Kidney (tissue), 22 donors: ENCODE measurements around the gene GRIN1. TPM values are rescaled to one million over a fixed set of nuclear protein-coding genes. Genes with fewer than 3 reads are reported as not detected.

Source experiments
- DNase-seq, 5 donors: peaks; one replicate each; pipeline ENCODE4 v3.0.0-alpha.2; 2013 to 2020
- FAIRE-seq: peaks from 2 replicates; lab custom pipeline; 2012; peaks lifted over from hg19 to GRCh38; lab: Jason Lieb, UNC
- H3K27ac ChIP-seq, 2 donors: one replicate each; pipeline ENCODE4 v1.7.0; 2013; ENCODE audit warnings: low read depth in 2 of 2, low read length in 2 of 2, inconsistent platforms in 1 of 2
- H3K27me3 ChIP-seq: one replicate; pipeline ENCODE4 v1.7.1; 2013; ENCODE audit warnings: low read length, inconsistent platforms; ENCODE audit not compliant: control insufficient read depth, insufficient read depth
- H3K36me3 ChIP-seq, 3 donors: one replicate each; pipeline versions ENCODE4 v1.7.0 to v1.7.1; 2013; ENCODE audit warnings: low read length in 3 of 3, control low read depth in 1 of 3, inconsistent platforms in 1 of 3; ENCODE audit not compliant: insufficient read depth in 3 of 3, control insufficient read depth in 2 of 3
- H3K4me1 ChIP-seq, 3 donors: one replicate each; pipeline versions ENCODE4 v1.7.0 to v1.7.1; 2013; ENCODE audit warnings: low read length in 3 of 3, inconsistent platforms in 1 of 3, low read depth in 1 of 3; ENCODE audit not compliant: control insufficient read depth in 2 of 3, insufficient read depth in 2 of 3
- H3K4me3 ChIP-seq, 3 donors: one replicate each; pipeline versions ENCODE4 v1.7.0 to v1.8.1; 2013; ENCODE audit warnings: low read length in 3 of 3, control low read depth in 1 of 3, inconsistent platforms in 1 of 3
- H3K9ac ChIP-seq, 3 donors: one replicate each; pipeline versions ENCODE4 v1.7.0 to v1.7.1; 2013; ENCODE audit warnings: low read length in 3 of 3, control low read depth in 1 of 3, inconsistent platforms in 1 of 3
- H3K9me3 ChIP-seq, 3 donors: one replicate each; pipeline versions ENCODE4 v1.7.0 to v1.7.1; 2013; ENCODE audit warnings: low read length in 3 of 3, control low read depth in 1 of 3, inconsistent platforms in 1 of 3; ENCODE audit not compliant: control insufficient read depth in 2 of 3, insufficient read depth in 1 of 3
- intact Hi-C: fragments of 100-400 bp; cut with DNase I; formaldehyde crosslinking; loops from one replicate; pipeline ENCODE4 v1.11.1; 2022
- long read RNA-seq, 10 donors: library from polyadenylated mRNA in 1 of 10; unstranded in 1 of 10; transcript quantifications; one replicate each; pipeline ENCODE4 v2.0.0 and lab custom pipeline, GENCODE V29; 2021 to 2026
- polyA plus RNA-seq: library from polyadenylated mRNA; stranded (reverse); fragments of 350-450 nt; fragmentation: Illumina TruSeq; extraction: RNeasy Lipid Tissue Mini Kit (QIAGEN cat#74804); gene quantifications from one replicate; pipeline ENCODE4 v1.2.3, GENCODE V29; 2014; ENCODE audit warnings: low read depth, low replicate concordance; ENCODE audit not compliant: insufficient read depth
- total RNA-seq: library from RNA; stranded (reverse); fragmentation: NEBNext Ultra II Directional; extraction: Animal tissue kit (Norgen Biotek cat#: 25700); gene quantifications from one replicate; pipeline ENCODE4 v1.2.1, GENCODE V29; 2021
- TF ChIP-seq, protein P1 (sequence below): IDR thresholded peaks from 3 replicates; pipeline ENCODE4 v1.5.1; 2012; ENCODE audit warnings: mild to moderate bottlenecking, moderate library complexity, borderline replicate concordance; ENCODE audit not compliant: insufficient read depth; ENCODE audit errors: extremely low read depth
- donor health status: control.
- donor health status: control.
- donor health status: control.
- donor health status: control.
- donor health status: control.
- donor health status: DM: yes; HTN: yes; CAD: no.
- donor health status: Normal renal cell carcinoma (clear cell type).

The GRIN1 gene
- total RNA-seq, result 0.47 TPM
- polyA plus RNA-seq, result not detected
- long read RNA-seq, donor 1, result 0 reads
- long read RNA-seq, donor 2, result 0 reads
- long read RNA-seq, donor 3, result 0 reads
- long read RNA-seq, donor 4, result 0 reads
- long read RNA-seq, donor 5, result 0 reads
- long read RNA-seq, donor 6, result 0 reads
- long read RNA-seq, donor 7, result 0 reads
- long read RNA-seq, donor 8, result 0 reads
- long read RNA-seq, donor 9, result 0 reads
- long read RNA-seq, donor 10, result 0 reads

DNA sequence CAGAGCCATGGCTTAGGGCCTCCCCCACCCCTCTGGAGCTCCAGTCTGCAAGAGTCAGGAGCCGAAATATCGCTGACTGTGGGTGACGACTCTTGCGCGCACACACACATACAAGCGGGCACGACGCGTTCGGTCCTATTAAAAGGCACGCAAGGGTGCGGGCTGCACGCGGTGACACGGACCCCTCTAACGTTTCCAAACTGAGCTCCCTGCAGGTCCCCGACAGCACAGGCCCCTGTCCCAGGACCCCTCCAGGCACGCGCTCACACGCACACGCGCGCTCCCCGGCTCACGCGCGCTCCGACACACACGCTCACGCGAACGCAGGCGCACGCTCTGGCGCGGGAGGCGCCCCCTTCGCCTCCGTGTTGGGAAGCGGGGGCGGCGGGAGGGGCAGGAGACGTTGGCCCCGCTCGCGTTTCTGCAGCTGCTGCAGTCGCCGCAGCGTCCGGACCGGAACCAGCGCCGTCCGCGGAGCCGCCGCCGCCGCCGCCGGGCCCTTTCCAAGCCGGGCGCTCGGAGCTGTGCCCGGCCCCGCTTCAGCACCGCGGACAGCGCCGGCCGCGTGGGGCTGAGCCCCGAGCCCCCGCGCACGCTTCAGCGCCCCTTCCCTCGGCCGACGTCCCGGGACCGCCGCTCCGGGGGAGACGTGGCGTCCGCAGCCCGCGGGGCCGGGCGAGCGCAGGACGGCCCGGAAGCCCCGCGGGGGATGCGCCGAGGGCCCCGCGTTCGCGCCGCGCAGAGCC lies at the start of gene GRIN1:
Gene GRIN1 (plus strand): TSS at position 433 of the 746 bp plus-strand sequence. CDS start 333 bp downstream, outside the sequence.
- TF ChIP-seq, protein P1, sequence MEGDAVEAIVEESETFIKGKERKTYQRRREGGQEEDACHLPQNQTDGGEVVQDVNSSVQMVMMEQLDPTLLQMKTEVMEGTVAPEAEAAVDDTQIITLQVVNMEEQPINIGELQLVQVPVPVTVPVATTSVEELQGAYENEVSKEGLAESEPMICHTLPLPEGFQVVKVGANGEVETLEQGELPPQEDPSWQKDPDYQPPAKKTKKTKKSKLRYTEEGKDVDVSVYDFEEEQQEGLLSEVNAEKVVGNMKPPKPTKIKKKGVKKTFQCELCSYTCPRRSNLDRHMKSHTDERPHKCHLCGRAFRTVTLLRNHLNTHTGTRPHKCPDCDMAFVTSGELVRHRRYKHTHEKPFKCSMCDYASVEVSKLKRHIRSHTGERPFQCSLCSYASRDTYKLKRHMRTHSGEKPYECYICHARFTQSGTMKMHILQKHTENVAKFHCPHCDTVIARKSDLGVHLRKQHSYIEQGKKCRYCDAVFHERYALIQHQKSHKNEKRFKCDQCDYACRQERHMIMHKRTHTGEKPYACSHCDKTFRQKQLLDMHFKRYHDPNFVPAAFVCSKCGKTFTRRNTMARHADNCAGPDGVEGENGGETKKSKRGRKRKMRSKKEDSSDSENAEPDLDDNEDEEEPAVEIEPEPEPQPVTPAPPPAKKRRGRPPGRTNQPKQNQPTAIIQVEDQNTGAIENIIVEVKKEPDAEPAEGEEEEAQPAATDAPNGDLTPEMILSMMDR, result no peak
- no peak within 1 kb of the TSS for H3K4me3 ChIP-seq
- no peaks in the 10 kb centered on the region for H3K4me1 ChIP-seq

DNA sequence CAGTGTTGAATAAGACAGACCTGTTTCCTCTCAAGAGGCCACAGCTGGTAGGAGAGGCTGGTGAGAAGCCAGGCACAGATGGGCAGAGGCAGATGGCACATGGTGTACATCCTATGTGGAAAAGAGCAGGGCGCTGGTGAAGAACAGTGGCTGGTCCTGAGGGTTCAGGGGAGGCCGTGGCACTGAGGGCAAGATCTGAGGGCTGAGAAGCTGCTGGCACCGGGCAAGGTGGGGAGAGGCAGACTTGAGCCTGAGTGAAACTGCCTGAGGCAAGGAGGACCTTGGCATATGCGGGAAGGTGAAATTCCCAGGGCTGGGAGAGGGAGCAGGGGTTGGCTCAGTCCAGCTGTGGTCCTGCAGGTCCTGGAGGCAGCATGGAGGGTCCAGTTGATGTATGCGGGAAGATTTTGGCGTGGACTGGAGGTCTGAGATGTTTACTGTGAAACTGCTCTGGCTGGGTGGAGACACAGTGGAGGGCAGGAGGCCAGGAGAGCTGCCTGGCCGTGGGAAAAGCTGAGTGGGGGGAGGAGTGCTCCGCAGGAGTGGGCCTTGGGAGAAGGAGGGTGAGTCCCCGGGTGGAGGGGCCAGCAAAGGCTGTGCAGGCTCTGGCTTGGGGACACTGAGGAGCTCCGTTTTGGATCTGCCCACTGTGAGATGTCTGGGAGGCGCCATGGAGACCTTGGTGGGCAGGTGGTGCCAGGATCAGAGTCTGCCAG lies 49.6 kb upstream of the GRIN1 start:
- FAIRE-seq (no peak), DNase-seq (peak in 2 of 5 donors; percentile 38 to 69)
- Histone ChIP-seq H3K27ac (no peak overlapping the region), H3K27me3 (no peaks in the 10 kb centered on the region), H3K9ac (no peak overlapping the region), H3K9me3 (no peaks in the 10 kb centered on the region), H3K4me3 (no peak overlapping the region), H3K36me3 (peaks cover 4 to 7% (median 4%) of the 10 kb centered on the region in 3 donors), H3K4me1 (peaks cover 0 to 9% (median 0%) of the 10 kb centered on the region in 3 donors)
- TF ChIP-seq, protein P1, result no peak
- intact Hi-C loops, result no loop called here

More for the DNA sequence above, at the start of gene GRIN1:
- H3K27ac ChIP-seq, result no peak within 1 kb of the TSS
- H3K9me3 ChIP-seq, result no peaks in the 10 kb centered on the region
- FAIRE-seq (no peak), DNase-seq (peak in 3 of 5 donors; percentile 44 to 82 (median 66))
- no peak within 1 kb of the TSS for H3K9ac ChIP-seq
- intact Hi-C loops, result no loop called here
- peaks cover 23% of the 10 kb centered on the region for H3K27me3 ChIP-seq
- no peaks in the 10 kb centered on the region for H3K36me3 ChIP-seq

DNA sequence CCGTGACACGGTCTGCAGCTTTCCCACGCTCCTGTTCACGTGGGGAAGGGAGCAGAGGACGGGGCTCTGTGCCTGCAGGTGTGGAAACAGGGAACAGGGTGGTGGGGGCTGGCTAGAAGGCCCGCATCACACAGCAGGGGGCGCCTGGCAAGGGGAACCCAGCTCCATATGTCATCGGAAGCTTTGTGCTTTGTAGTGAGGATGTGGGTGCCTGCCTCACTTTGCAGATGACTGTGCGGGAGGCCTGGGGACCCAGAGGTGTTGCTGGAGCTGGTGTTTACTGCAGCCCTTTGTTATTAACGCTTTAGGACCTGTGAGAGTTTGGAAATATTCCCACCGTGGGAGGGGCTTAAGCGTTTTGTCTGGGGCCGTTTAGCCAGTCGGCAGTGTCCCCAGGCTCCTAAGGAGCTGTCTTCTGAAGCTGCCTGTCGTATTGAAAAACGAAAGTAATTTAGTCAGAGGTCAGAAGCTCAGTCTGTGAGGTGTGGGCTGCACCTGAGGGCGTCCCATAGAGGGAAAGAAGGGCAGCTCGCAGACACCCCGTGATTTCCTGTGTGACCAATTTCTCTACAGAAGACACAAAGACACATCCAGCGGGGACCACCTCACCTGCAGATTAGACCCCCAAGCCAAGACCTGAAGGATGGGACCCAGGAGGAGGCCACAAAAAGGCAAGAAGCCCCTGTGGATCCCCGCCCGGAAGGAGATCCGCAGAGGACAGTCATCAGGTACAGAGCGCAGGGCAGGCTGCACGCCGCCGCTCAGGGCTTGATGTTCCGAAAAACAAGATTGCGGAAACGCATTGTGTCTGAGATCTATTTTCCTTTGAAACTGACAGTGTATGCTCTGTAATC lies 43.1 kb upstream of the GRIN1 start:
- no peaks in the 10 kb centered on the region for H3K9me3 ChIP-seq
- no peaks in the 10 kb centered on the region for H3K27me3 ChIP-seq
- TF ChIP-seq, protein P1, result no peak
- no peak overlapping the region for H3K4me3 ChIP-seq
- intact Hi-C loops, result no loop called here
- no peak overlapping the region for H3K27ac ChIP-seq
- H3K4me1 ChIP-seq, result no peaks in the 10 kb centered on the region
- no peak for FAIRE-seq
- H3K9ac ChIP-seq, result no peak overlapping the region
- no peak for DNase-seq
- H3K36me3 ChIP-seq, result peaks cover 2 to 21% (median 12%) of the 10 kb centered on the region in 3 donors
